HG02571 (cell line): ENCODE data around the gene HCN2.
"Not testable (repeated sequence)": the region's sequence is repeated elsewhere in the genome, so short reads cannot be mapped to it uniquely, and the experiment has no call there.

Source experiments
- ATAC-seq: cut with Tn5 transposase; IDR thresholded peaks from one replicate; pipeline ENCODE4 v1.9.1; 2021; ENCODE audit warnings: mild to moderate bottlenecking, moderate library complexity; ENCODE audit not compliant: unreplicated experiment

The HCN2 gene

DNA sequence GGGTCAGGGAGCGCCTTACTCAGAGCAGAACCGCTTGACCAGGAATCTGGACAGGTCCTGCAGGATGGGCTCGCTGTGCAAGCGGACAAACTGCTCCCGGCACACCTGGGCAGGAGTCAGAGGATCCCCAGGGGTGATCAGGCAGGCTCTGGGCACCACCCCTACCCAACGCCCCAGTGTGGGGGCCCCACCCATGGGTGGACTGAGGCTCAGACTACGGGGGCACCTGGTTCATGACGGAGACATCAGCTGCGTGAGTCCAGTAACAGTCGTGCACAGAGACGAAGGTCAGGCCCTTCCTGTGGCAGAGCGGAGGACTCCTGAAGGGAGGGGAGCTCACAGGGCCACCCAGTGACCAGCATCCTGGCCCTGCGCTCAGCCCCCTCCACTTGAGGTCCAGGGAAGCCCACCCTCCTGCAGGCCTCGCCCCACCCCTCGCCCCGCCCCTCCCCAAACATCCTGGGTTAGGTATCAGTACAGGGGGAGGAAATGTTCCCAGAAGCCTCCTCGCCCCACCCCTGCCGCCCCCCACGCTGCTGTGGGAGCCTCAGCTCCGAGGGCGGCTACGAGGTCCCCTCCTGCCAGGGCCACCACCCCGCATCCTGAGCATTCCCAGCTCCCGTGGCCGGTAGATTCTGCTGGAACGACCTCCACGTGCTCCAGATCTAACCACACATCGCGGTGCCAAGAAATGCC lies 28.0 kb downstream of the HCN2 start:
- ATAC-seq: no peak

DNA sequence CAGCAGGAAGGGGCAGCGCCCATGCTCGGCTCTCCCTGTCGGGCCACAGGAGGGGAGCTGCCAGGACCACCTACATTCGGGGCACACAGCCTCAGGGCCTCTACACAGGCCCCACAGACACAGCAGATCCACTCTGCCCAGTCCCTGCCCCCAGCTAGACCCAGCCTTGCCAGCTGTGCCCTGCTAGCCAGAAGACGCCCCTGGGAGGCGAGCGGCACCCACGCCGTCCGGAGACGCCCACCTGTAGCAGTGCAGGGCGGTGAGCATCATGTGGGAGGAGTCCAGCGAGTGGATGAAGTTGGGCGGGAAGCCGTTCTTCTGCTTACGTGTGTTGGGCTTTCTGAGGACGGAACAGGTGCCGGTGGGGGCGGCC lies 28.6 kb downstream of the HCN2 start:
- no peak for ATAC-seq

DNA sequence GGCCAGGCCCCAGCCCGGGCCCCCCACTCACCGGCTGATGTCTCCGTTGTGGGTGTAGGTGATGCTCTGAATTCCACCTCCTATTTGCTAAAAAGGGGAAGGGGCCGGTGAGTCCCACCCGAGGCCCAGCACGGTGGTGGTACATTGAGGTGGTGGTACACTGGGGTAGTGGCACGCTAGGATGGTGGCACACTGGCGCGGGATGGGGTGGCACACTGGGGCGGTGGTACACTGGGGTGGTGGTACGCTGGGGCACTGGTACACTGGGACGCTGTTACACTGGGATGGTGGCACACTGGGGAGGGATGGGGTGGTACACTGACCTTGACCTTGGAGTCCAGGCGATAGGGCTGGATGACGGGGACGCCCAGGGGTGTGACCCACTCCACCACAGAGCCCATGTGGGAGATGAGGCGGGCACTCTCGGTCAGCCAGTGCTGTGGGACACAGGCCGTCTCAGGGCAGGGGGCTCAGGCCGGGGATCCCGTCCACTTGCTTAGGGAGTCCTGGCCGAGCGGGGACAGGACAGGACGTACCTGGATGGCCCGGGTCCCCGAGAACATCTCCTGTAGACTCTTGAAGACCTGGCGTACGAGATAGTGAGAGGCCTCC lies 29.1 kb downstream of the HCN2 start:
- ATAC-seq: no peak

DNA sequence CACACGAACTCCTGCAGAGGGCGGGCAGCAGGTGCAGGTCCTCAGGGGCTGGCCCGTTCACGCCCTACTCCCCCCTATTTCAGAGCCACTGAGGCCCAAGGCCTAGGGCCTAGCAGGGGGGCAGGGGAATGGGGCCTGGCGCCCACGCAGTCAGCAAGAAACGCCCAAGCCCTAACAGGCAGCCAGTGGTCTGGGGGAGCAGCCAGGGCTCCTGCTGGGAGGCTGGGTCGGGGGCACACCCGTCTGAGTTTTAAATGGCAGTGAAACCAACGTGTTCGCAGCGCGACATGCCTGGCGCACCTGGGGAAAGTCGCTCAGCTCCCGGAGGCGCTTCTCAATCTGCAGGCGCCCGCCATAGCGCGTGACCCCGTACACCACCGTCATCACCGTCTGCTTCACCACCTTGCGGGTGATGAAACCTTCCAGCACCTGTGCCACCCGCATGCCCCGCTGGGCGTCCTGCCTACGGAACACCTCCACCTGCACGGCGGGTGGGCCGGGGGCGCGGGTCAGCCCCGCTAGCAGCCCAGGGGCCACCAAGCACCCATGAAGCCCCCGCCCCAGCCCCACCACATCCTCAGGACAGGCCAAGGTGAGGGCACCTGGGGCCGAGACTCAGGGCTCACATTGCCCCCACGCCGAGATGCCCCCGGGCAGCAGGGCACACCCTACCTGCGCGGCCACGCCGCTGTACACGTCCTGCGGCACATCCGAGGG lies 29.8 kb downstream of the HCN2 start:
- ATAC-seq: no peak

DNA sequence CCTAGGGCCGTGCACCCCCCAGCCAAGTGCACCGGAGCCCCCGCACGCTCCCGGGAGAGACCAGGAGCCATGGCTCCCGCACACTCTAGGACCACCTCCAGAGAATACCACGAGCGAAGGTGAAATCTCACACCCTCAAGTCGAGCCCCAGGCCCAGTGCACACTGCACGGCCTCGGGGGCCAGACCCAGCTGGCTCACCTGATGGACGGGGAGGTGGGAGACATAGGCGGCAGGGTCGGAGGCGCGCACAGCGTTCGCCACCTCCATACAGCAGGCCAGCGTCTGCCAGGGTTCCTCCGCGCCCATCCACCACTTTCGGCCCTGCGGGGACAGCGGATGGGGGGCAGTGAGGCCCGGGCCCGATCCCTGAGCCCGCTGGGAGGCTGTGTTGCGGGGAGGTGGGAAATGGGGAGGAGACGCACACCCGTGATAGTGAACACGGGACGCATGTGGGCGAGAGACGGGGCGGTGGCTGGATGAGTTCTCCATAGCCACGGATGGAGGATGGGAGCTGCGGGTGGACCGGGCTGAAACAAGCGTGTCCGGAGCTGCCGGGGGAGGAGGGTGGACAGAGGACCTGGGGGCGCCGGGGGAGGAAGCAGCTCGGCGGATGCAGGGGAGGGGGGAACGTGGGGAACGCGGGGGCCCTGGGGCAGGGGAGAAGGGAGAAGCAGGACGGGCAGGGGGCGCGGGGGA lies 30.6 kb downstream of the HCN2 start:
- ATAC-seq: no peak

DNA sequence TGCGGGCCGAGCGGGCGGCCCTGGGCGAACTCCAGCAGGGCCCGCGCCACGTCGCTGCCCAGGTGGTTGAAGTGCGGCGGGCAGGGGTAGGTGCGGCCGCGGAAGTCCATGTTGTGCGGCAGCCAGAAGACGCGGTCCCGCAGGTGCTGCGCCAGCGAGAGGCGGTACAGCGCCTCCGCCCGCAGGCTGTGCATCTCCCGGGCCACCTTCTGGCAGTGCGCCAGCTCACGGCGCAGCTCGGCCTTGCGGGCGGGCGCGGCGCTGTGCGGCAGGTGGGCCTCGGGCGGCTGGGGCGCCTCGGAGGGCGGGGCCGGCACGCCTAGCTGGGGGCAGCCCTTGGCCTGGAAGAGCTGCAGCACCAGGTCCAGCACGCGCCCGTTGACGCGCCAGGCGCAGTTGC lies 31.5 kb downstream of the HCN2 start:
- ATAC-seq: not testable (repeated sequence)

DNA sequence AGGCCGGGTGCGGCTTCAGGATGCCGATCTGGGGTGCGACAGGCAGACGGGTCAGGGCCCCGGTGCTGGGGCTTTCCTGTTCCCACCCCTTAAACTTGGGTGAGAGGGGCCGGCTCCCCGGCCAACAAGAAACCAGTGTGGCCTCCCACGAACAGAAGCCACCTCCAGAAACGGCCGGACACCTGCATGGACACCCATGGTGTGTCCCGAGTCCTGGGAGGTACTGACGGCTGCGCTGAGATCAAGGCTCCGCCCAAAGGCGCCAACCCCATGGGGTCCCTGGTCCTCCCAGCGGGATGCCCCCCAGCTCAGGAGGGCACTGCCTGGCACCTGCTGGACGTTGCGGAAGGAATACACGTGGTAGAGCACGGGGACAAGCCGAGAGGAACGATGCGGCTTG lies 32.1 kb downstream of the HCN2 start:
- ATAC-seq: no peak

DNA sequence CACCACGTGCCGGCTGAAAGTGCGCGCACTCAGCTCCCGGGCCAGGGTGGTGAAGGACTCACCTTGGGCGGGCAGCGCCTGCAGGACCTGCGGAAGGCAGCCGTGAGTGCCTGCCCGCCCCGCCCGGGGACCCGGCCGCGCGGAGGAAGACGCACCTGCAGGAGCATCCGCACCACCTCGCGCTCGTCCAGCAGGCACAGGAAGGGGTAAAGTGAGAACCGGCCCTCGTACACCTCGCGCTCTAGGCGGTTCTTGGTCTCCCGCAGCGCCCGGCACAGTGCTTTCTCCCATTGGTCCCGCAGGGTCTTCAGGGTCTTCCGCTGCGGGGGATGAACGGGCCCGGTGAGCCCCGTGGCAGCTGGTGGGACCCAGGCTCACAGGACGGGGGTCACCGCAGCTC lies 33.0 kb downstream of the HCN2 start:
- no peak for ATAC-seq

DNA sequence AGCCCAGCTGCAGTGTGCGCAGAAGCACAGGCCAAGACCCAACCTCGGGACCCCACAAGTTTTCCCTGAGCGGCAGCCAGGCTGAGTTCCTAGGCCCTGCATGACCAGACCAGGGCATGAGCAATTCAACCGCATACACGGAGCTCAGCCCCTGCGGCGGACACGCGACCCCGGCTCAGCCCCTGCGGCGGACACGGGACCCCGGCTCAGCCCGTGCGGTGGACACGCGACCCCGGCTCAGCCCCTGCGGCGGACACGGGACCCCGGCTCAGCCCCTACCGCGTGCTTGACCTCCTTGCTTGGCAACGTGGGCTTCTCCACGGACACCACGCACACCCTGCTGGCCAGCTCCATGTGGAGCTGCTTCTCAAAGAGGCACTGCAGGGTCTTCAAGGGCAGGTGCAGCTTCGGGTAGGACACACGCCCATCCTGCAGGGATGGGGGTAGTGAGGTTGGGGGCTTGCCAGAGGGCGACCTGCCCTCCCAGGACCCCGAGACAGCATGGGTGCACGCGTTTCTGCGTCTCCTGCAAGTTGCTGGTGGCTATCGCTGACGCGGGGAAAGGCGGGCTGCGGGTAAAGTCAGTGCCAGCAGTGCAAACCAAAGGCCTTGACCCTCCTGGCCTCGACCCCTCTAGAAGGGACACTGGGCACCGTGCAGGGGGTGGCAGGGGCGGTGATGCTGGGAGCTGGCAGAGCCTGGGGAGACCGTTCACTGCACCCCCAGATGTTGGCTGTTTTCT lies 33.7 kb downstream of the HCN2 start:
- ATAC-seq: no peak

DNA sequence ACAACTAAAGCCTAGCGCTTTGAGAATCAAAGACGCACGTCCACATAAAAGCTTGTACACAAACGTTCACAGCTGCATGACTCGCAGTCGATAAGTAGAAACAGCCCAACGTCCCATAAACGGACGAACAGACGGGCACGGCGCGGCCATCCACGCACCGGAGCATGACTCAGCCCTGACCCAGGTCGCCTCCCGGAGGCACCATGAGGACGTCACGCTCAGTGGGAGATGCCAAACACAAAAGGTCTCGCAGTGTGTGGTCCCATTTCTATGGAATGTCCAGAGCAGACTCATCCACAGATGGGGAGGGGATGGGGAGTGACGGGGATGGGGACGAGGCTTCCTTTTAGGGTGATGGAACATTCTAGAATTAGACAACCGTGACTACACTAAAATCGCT lies 34.3 kb downstream of the HCN2 start:
- ATAC-seq: no peak

DNA sequence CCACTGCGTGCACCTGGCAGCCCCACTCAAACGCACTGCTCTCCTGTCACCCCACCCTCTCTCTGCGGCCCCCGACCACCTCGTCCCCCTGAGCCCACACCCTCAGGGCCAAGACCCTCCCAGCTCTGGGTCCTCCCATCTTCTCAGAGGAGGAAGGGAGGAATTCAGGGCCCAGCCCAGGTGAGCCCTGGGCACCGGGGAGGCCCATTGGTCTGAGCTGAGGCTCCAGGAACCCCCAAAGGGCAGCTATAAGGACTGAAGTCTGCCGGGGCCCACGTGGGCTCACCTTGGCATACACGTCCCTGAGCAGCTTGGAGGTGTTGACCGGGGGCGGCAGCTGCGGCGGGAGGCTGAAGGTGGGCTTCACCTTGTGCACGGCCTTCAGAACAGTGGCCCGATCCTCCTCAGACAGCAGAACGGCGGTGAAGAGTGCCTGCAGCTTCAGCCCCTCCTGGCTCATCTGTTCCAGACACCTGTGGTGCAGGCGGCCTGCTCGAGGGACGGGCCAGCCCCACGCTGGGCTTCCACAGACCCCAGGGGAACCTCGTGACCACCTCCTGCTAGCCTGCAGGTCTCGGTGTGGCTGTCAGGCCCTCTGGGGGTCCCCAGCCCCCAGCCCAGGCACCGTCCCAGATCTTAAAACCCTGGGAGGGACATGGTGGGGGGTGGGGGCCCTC lies 34.9 kb downstream of the HCN2 start:
- no peak for ATAC-seq

DNA sequence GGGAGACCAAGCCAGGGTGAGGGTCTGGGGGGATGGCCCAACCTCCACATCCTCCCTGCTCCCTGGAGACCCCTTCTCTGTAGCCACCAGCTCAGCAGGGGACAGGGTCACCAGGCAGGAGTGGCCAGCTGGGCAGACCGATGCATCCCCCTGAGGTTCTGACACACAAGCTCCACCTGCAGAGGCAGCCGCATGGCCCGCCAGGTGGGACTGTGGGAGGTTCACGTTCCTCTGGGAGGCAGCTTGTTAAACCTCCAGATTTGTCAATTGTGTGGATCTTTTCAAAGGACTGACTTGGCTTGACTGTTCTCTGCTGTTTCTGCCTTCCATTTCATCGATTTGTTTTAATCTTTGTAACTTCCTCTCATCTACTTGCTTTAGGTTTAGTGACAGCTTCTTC lies 35.6 kb downstream of the HCN2 start:
- no peak for ATAC-seq

DNA sequence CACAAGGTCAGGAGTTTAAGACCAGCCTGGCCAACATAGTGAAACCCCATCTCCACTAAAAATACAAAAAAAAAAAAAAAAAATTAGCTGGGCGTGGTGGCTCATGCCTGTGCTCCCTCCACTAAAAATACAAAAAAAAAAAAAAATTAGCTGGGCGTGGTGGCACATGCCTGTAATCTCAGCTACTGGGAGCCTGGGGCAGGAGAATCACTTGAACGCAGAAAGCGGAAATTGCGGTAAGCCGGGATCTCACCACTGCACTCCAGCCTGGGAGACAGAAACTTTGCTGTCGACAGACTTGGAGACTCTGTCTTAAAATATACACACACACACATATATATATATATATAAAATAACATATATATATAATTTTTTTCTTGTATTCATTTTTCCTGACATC lies 36.9 kb downstream of the HCN2 start:
- ATAC-seq: not testable (repeated sequence)

DNA sequence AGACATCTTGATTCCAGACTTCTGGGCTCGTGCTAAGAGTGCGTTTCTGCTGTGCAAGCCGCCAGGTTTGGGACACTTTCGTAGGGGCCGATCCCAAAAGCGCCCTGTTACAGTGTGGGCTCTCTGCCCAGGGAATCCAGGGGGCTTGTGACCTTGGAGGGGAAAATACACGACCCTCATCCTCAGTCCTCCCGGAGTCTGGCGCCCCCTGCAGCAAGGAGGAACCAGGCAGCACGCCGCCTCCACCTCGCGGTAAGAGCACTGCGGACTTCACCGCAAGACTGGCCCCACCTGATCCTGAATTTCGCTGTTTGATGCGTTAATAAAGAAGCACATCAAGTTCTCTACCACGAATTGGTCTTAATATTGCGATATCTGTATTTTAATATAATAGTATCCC lies 38.5 kb downstream of the HCN2 start:
- no peak for ATAC-seq

DNA sequence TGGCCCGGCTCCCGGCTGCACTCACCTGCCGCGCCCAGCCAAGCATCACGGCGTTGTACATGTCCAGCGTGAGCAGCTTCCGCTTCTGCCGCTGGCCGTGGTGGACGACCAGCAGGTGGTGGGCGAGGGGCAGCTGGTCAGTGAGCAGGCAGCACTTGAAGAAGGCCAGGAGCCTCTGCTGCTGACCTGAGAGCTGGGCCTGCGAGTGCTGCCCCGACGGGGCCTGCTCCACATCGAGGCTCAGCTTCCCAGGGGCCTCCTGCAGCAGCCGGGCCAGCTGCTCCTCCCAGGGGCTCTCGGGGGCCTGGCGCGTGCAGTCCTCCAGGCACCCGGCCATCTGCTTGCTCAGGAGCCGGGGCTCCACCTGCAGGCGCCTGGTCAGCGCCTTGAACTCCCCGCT lies 39.8 kb downstream of the HCN2 start:
- not testable (repeated sequence) for ATAC-seq

DNA sequence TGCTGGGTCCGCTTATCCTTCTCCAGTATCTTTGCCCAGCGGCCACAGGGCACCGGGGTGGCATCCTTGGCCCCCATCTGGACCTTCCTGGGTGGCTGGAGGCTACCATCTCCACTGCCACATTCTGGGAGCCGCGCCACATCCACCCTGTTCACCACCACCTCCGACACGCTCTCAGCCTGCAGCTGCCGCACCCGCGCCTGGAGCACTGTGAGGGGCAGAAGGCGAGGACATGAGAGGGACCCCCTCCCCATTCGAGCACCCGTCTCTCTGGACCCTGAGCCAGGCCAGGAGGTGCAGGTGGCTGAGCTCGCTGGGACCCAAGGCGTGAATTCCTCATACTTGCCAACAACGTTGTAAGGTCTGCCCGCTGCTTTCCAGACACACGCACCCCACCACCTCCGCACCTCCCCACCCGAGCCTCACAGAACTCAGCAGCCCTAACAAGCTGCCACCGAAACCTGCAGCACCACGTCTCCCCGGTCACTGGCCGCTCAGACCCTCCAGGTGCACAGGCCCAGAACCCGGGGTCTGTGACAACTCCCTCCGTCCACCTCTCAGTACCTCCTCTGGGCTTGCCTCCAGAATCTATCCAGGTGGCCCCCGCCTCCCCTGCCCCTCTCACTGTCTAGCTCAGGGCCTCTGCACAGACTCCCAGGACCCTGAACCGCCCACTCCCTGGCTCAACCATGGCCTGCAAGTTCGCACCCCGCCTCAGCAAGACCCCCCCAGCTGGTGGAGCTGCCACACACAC lies 40.5 kb downstream of the HCN2 start:
- no peak for ATAC-seq

DNA sequence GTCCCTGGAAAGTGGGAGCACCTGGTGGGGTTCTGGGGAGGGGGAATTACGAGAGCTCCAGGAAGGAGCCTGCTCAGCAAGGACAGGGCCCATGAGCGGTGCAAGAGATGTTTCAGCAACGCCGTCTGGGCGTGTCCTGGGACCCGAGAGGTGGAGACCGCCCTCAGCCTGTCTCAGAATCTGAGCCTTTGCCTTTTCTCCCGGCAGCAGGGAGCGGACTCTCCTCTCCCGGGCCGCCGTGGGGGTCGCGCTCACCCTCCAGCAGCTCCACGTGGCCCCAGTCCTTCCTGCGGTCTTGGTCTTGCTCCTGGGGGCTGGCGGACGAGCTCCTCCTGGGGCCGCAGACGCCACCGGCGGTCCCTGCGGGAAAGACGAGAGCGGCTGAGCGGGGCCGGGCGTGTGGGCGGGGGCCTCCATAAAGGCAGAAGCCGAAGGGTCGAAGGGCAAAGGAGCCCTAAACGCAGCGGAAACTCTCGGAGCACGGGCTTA lies 42.9 kb downstream of the HCN2 start:
- ATAC-seq: peak; percentile 19

DNA sequence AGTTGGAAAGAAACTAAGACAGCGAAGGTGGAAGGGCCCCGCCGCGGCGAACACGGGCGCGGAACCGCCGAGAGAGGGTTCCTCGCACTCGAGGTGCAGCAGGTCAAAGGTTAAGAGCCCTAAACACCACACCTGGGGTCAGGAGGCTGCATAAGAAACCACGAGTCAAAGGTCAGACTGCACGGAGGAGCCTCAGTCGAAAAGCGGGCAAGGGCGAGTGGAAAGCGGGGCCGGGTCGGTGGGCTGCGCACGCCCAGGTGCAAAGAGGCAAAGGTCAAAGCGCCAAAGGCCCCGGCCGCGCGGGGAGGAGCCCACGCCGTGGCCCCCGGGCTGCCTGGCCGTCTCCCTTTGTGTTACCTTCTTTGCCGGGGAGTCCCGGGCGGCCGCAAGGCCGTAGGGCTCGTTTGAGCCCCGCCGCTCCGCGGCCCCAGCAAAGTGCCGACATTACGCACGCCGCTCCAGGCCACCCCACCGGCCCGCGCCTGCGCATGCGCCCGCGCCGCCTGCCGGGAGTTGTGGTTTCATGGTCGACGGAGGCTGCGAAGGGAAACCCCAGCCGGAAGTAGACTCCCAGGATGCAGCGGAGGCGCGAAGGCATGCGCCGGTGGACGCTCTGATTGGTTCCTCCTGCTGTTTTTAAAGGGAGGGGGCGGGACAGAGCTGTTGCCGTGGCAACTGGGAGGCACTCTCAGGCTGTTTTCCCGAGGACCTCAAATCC lies 43.5 kb downstream of the HCN2 start, which contains the start of gene POLRMT:
Gene POLRMT, minus strand, starts transcription at position 470 of the 718 bp plus-strand sequence. Its CDS starts 25 bp downstream, at position 445.
- peak; percentile 65 for ATAC-seq
